ENCODE results near the gene B9D2.

The B9D2 gene

DNA sequence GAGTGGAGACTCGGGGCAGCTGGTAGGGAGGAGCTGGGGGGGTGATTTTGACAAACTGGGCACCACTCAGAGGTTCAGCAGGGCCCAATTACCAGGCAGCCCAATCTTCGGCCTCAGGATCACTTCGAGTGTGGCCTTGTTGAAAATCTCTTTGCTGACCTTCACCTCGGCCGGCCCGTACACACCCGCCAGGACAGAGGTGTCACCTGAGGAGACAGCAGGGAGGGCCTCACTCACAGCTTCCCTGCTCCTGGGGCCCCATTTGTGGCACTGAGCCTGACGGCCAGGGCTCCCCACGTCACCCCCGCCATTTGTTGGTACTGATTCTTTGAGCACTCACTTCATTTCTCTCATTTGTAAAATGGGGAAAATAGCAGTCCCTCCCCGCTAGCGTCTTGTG, 28.8 kb upstream of the B9D2 start:
- TF ChIP-seq ZNF8 (CRISPR knock-in tag; IDR thresholded peaks at IDR 0.05) (no peak), ARNTL (CRISPR knock-in tag; IDR thresholded peaks at IDR 0.05; ENCODE audit: borderline replicate concordance, low read depth) (no peak), ZFP30 (CRISPR knock-in tag; IDR thresholded peaks at IDR 0.05) (no peak), BACH2 (CRISPR knock-in tag; IDR thresholded peaks at IDR 0.05; ENCODE audit: borderline replicate concordance) (no peak), CSDC2 (CRISPR knock-in tag; IDR thresholded peaks at IDR 0.05) (no peak), TCF4 (CRISPR knock-in tag; IDR thresholded peaks at IDR 0.05; ENCODE audit: borderline replicate concordance) (no peak)
- TF ChIP-seq, protein P1, sequence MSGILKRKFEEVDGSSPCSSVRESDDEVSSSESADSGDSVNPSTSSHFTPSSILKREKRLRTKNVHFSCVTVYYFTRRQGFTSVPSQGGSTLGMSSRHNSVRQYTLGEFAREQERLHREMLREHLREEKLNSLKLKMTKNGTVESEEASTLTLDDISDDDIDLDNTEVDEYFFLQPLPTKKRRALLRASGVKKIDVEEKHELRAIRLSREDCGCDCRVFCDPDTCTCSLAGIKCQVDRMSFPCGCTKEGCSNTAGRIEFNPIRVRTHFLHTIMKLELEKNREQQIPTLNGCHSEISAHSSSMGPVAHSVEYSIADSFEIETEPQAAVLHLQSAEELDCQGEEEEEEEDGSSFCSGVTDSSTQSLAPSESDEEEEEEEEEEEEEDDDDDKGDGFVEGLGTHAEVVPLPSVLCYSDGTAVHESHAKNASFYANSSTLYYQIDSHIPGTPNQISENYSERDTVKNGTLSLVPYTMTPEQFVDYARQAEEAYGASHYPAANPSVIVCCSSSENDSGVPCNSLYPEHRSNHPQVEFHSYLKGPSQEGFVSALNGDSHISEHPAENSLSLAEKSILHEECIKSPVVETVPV (CRISPR knock-in tag; IDR thresholded peaks at IDR 0.05) = no peak
- no peak for ATAC-seq

DNA sequence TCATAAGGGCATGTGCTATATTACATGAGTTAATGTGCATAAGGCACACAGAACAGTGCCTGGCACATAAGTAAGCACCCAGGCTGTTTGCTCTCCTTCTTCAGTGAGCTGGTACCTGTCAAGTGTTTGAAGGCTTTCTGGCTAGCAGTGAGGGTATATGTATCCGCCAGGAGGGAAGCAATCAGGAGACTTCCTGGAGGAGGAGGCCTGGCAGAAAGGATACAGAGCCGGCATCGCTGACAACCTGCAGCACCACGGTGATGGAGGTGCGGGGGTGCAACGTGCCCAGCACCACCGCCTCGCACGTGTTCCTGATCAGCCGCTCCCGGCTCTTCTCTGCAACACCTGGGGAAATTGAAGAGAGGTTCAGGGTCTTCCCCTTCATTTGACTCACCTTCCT, 27.7 kb upstream of the B9D2 start:
- ATAC-seq = no peak
- TF ChIP-seq ISL1 (CRISPR knock-in tag; IDR thresholded peaks at IDR 0.05) = no peak
- no peak for TF ChIP-seq ZNF70 (CRISPR knock-in tag; IDR thresholded peaks at IDR 0.05)
- TF ChIP-seq, protein P2, sequence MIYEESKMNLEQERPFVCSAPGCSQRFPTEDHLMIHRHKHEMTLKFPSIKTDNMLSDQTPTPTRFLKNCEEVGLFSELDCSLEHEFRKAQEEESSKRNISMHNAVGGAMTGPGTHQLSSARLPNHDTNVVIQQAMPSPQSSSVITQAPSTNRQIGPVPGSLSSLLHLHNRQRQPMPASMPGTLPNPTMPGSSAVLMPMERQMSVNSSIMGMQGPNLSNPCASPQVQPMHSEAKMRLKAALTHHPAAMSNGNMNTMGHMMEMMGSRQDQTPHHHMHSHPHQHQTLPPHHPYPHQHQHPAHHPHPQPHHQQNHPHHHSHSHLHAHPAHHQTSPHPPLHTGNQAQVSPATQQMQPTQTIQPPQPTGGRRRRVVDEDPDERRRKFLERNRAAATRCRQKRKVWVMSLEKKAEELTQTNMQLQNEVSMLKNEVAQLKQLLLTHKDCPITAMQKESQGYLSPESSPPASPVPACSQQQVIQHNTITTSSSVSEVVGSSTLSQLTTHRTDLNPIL (CRISPR knock-in tag; IDR thresholded peaks at IDR 0.05; ENCODE audit: low read depth) = no peak
- TF ChIP-seq ARNTL (CRISPR knock-in tag; IDR thresholded peaks at IDR 0.05; ENCODE audit: borderline replicate concordance, low read depth) = no peak
- TF ChIP-seq OSR1 (CRISPR knock-in tag; IDR thresholded peaks at IDR 0.05) = no peak
- no peak for TF ChIP-seq ZFP3 (CRISPR knock-in tag; IDR thresholded peaks at IDR 0.05)
- TF ChIP-seq CSDC2 (CRISPR knock-in tag; IDR thresholded peaks at IDR 0.05) = no peak
- TF ChIP-seq, protein P1 (CRISPR knock-in tag; IDR thresholded peaks at IDR 0.05) = no peak
- no peak for TF ChIP-seq PPARA (CRISPR knock-in tag; IDR thresholded peaks at IDR 0.05; ENCODE audit: borderline replicate concordance)
- no peak for TF ChIP-seq ZC3H10 (CRISPR knock-in tag; IDR thresholded peaks at IDR 0.05)
- TF ChIP-seq ZFP30 (CRISPR knock-in tag; IDR thresholded peaks at IDR 0.05) = no peak
- no peak for TF ChIP-seq TOX (CRISPR knock-in tag; IDR thresholded peaks at IDR 0.05; ENCODE audit: borderline replicate concordance)
- TF ChIP-seq, protein P3, sequence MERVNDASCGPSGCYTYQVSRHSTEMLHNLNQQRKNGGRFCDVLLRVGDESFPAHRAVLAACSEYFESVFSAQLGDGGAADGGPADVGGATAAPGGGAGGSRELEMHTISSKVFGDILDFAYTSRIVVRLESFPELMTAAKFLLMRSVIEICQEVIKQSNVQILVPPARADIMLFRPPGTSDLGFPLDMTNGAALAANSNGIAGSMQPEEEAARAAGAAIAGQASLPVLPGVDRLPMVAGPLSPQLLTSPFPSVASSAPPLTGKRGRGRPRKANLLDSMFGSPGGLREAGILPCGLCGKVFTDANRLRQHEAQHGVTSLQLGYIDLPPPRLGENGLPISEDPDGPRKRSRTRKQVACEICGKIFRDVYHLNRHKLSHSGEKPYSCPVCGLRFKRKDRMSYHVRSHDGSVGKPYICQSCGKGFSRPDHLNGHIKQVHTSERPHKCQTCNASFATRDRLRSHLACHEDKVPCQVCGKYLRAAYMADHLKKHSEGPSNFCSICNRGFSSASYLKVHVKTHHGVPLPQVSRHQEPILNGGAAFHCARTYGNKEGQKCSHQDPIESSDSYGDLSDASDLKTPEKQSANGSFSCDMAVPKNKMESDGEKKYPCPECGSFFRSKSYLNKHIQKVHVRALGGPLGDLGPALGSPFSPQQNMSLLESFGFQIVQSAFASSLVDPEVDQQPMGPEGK (CRISPR knock-in tag; IDR thresholded peaks at IDR 0.05; ENCODE audit: borderline replicate concordance) = no peak
- TF ChIP-seq TCF4 (CRISPR knock-in tag; IDR thresholded peaks at IDR 0.05; ENCODE audit: borderline replicate concordance) = no peak
- TF ChIP-seq, protein P4, sequence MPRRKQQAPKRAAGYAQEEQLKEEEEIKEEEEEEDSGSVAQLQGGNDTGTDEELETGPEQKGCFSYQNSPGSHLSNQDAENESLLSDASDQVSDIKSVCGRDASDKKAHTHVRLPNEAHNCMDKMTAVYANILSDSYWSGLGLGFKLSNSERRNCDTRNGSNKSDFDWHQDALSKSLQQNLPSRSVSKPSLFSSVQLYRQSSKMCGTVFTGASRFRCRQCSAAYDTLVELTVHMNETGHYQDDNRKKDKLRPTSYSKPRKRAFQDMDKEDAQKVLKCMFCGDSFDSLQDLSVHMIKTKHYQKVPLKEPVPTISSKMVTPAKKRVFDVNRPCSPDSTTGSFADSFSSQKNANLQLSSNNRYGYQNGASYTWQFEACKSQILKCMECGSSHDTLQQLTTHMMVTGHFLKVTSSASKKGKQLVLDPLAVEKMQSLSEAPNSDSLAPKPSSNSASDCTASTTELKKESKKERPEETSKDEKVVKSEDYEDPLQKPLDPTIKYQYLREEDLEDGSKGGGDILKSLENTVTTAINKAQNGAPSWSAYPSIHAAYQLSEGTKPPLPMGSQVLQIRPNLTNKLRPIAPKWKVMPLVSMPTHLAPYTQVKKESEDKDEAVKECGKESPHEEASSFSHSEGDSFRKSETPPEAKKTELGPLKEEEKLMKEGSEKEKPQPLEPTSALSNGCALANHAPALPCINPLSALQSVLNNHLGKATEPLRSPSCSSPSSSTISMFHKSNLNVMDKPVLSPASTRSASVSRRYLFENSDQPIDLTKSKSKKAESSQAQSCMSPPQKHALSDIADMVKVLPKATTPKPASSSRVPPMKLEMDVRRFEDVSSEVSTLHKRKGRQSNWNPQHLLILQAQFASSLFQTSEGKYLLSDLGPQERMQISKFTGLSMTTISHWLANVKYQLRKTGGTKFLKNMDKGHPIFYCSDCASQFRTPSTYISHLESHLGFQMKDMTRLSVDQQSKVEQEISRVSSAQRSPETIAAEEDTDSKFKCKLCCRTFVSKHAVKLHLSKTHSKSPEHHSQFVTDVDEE (CRISPR knock-in tag; IDR thresholded peaks at IDR 0.05) = no peak
- TF ChIP-seq SNAI2 (CRISPR knock-in tag; IDR thresholded peaks at IDR 0.05) = no peak
- no peak for TF ChIP-seq RARB (CRISPR knock-in tag; IDR thresholded peaks at IDR 0.05)
- TF ChIP-seq ZNF8 (CRISPR knock-in tag; IDR thresholded peaks at IDR 0.05) = no peak
- TF ChIP-seq ESRRG (CRISPR knock-in tag; IDR thresholded peaks at IDR 0.05) = no peak
- TF ChIP-seq ZNF565 (CRISPR knock-in tag; conservative IDR thresholded peaks at IDR 0.05; ENCODE audit: low read depth) = no peak

DNA sequence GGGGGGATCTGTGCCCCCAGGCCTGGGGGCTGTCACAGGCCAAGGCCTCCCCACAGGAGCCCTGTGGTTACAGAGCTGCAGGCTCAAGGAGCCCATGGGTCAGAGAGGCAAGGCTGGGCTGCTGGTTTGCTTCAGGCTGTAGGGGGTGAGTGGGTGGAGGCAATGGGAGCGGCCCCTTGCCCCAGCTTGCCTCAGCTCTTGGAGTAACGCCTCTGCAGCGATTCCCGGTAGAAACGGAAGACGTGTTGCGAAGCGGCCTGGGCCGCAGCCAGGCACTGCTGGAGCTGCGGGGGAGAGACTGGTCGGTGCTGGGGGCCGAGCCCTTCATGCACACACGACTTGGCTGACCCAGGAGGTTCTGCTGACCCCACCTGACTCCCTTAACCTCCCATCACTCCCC, 22.5 kb upstream of the B9D2 start:
- no peak for TF ChIP-seq ZC3H10 (CRISPR knock-in tag; IDR thresholded peaks at IDR 0.05)

More for the DNA sequence above, 22.5 kb upstream of the B9D2 start:
- ATAC-seq = no peak

Data from SK-N-SH treated with all-trans-retinoic acid at 6 μM for 48 hours (cell line).